Fibroblast of villous mesenchyme (primary cell): ENCODE results near the gene ZDHHC3. TPM values are rescaled to one million over a fixed set of nuclear protein-coding genes. Genes with fewer than 3 reads are reported as not detected.
A peak's percentile ranks its signal among the peaks of the same experiment; 100 is the strongest.

Experiments used
- DNase-seq: peaks from one replicate; pipeline ENCODE4 v3.0.0-alpha.2; 2010; ENCODE audit warnings: low read depth
- H3K4me3 ChIP-seq: 2 replicates; pipeline ENCODE4 v1.5.1; 2011; ENCODE audit warnings: low read depth, mild to moderate bottlenecking, low read length
- CTCF ChIP-seq: IDR thresholded peaks from 2 replicates; pipeline ENCODE4 v1.5.1; 2012; ENCODE audit warnings: low read depth, mild to moderate bottlenecking, low read length; ENCODE audit not compliant: insufficient read depth
- total RNA-seq: library from RNA; depleted of rRNA; stranded (reverse); fragments of >200 nt; gene quantifications from 2 replicates; pipeline ENCODE4 v1.2.3, GENCODE V29; 2012

Gene ZDHHC3
- total RNA-seq, 1 donor = 60.0 TPM

GRCh38 chr3:44999782-45000181 lies 23.8 kb upstream of the ZDHHC3 start:
- no peak for TF ChIP-seq CTCF
- DNase-seq = no peak

DNA sequence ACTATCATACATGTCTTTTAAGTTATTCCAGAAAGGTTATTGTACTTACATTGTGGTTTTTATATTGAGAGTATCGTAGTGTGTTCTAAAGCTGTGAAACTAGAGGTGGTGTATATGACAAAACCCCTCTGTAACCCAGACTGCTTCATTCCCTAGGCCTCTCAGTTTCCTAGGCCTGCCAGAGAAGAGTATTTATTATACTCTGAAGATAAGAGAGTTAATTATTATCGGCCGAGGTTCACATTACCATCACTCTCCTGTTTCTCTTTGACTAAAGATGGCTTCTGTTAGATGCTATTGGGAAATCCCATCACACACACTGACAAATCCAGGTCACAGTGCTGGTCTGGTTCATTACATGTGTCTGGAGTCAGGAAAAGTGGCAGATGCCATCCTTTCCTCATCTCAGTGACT lies 20.6 kb upstream of the ZDHHC3 start:
- TF ChIP-seq CTCF = no peak
- H3K4me3 ChIP-seq = no peak overlapping the region
- DNase-seq = no peak

More at GRCh38 chr3:44999782-45000181, 23.8 kb upstream of the ZDHHC3 start:
- no peak overlapping the region for H3K4me3 ChIP-seq

- H3K4me3 ChIP-seq = no peak overlapping the region
- DNase-seq = peak; percentile 81
- no peak for TF ChIP-seq CTCF
Measured at GRCh38 chr3:44995142-44995770, 19.3 kb upstream of the ZDHHC3 start.

DNA sequence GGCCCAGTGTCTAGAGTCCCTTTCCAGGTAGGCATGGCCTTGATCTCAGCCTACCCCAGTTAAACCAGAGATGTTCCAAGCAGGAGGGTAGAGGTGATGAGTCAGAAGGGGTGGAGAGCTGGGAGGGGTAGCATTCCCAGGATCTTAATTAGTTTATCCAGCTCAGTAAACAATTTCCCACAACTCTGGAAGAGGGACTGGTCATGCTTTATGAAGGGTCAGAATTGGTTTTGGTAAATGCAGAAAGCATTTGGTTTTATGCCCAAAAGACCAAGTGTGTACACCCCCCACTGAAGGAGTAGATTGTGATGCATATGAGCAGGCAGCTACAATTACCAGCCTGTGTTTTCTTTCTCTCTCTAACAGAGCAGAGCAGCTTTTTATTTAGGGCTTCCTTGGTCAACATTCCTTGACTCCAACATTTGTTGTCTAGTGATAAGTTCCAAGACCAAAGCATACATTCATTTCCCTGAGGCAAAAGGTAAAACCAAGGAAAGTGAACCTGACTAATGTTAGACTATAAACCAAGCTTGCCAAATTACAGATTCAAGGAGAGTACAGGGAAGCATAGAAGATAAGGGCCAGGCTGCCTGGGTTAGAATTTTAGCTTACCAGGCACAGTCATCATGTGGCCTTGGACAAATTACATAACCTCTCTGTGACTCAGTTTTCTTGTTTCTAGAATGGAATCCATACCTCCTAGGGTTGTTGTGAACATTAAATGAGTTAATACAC lies 17.7 kb upstream of the ZDHHC3 start:
- DNase-seq = peak; percentile 82
- no peak overlapping the region for H3K4me3 ChIP-seq
- TF ChIP-seq CTCF = no peak

- H3K4me3 ChIP-seq = no peak overlapping the region
- no peak for DNase-seq
- peak; percentile 84 for TF ChIP-seq CTCF
Measured at GRCh38 chr3:44992555-44993470, 16.8 kb upstream of the ZDHHC3 start.

GRCh38 chr3:44991326-44991725 lies 15.4 kb upstream of the ZDHHC3 start:
- no peak for DNase-seq
- H3K4me3 ChIP-seq = no peak overlapping the region
- no peak for TF ChIP-seq CTCF
